Tibial nerve (tissue), 4 donors: ENCODE results near the gene YIF1A. TPM values are rescaled to one million over a fixed set of nuclear protein-coding genes. Genes with fewer than 3 reads are reported as not detected.

Source experiments
- DNase-seq, 2 donors: peaks; one replicate each; pipeline ENCODE4 v3.0.0-alpha.2; 2019; ENCODE audit warnings: low spot score in 2 of 2
- H3K27ac ChIP-seq, 4 donors: fragments of 200-600 bp; sonication (generic) in 3 of 4; one replicate each; pipeline ENCODE4 v1.5.1; 2017 to 2019; ENCODE audit warnings: mild to moderate bottlenecking in 1 of 4
- H3K27me3 ChIP-seq, 2 donors: fragments of 200-600 bp; sonication (generic) in 1 of 2; one replicate each; pipeline versions ENCODE4 v1.5.1 to v1.6.0; 2017 to 2019
- H3K36me3 ChIP-seq, 3 donors: fragments of 200-600 bp; sonication (generic); one replicate each; pipeline ENCODE4 v1.5.1; 2018 to 2019
- H3K4me1 ChIP-seq, 4 donors: fragments of 200-600 bp; sonication (generic) in 3 of 4; one replicate each; pipeline ENCODE4 v1.5.1; 2017 to 2019
- H3K4me3 ChIP-seq, 4 donors: fragments of 200-600 bp; sonication (generic) in 3 of 4; one replicate each; pipeline ENCODE4 v1.5.1; 2017 to 2019; ENCODE audit warnings: mild to moderate bottlenecking in 1 of 4, moderate library complexity in 1 of 4
- H3K9me3 ChIP-seq, 4 donors: fragments of 200-600 bp; sonication (generic) in 3 of 4; one replicate each; pipeline ENCODE4 v1.5.1; 2017 to 2019
- CTCF ChIP-seq, 5 experiments: fragments of 200-600 bp in 3 of 5; fragments of 450-650 bp in 2 of 5; sonication (generic) in 3 of 5; IDR thresholded peaks; one replicate each; pipeline ENCODE4 v1.5.1; 2016 to 2019; ENCODE audit warnings: antibody characterized with exemption in 5 of 5, mild to moderate bottlenecking in 3 of 5, moderate library complexity in 2 of 5
- EP300 ChIP-seq, 2 donors: sonication (generic); formaldehyde crosslinking; IDR thresholded peaks; one replicate each; pipeline ENCODE4 v1.6.1; 2017; ENCODE audit warnings: antibody characterized with exemption in 2 of 2, mild to moderate bottlenecking in 1 of 2
- POLR2A ChIP-seq, 2 donors: fragments of 450-650 bp; IDR thresholded peaks; one replicate each; pipeline ENCODE4 v1.6.1; 2017; ENCODE audit warnings: antibody characterized with exemption in 2 of 2, mild to moderate bottlenecking in 2 of 2, moderate library complexity in 2 of 2
- WGBS, 2 donors: methylation state at CpG; one replicate each; pipeline ENCODE4 v1.1.5; 2018; 5-methylcytosine and 5-hydroxymethylcytosine counted together
- total RNA-seq, 4 donors: library from RNA; depleted of rRNA; stranded (reverse); fragments of >200 nt; gene quantifications; one replicate each; pipeline ENCODE4 v1.1.0, GENCODE V29; 2016

The YIF1A gene
- total RNA-seq, 4 donors from 2014 or later = 76.0 to 143 (median 90.6) TPM

GRCh38 chr11:66328302-66329144 is 39.6 kb upstream of the YIF1A start:
- peak overlapping the region in 2 of 4 donors; percentile 15 for H3K27ac ChIP-seq
- peak; percentile 65 to 80 for DNase-seq

GRCh38 chr11:66328031-66328301 is 39.0 kb upstream of the YIF1A start:
- no peak overlapping the region for H3K4me3 ChIP-seq
- peaks cover 0 to 61% (median 33%) of the 10 kb centered on the region in 4 donors for H3K4me1 ChIP-seq
- H3K9me3 ChIP-seq = no peaks in the 10 kb centered on the region
- TF ChIP-seq EP300 (IDR thresholded peaks at IDR 0.05) (no peak), CTCF (IDR thresholded peaks at IDR 0.05) (no peak), POLR2A (IDR thresholded peaks at IDR 0.05) (no peak)
- peak overlapping the region in 2 of 4 donors; percentile 15 for H3K27ac ChIP-seq
- peaks cover 0 to 18% (median 0%) of the 10 kb centered on the region in 3 donors for H3K36me3 ChIP-seq
- WGBS, 2 donors = 48 to 50% methylated on average over 3 of the region's 3 CpGs
- no peak for DNase-seq
- H3K27me3 ChIP-seq = no peaks in the 10 kb centered on the region

More at GRCh38 chr11:66328302-66329144, 39.6 kb upstream of the YIF1A start:
- no peaks in the 10 kb centered on the region for H3K27me3 ChIP-seq
- TF ChIP-seq POLR2A (IDR thresholded peaks at IDR 0.05) (no peak), EP300 (IDR thresholded peaks at IDR 0.05) (peak in 1 of 2 donors; percentile 54), CTCF (IDR thresholded peaks at IDR 0.05) (peak; percentile 91 to 99 (median 93))
- no peaks in the 10 kb centered on the region for H3K9me3 ChIP-seq
- H3K36me3 ChIP-seq = peaks cover 0 to 23% (median 0%) of the 10 kb centered on the region in 3 donors
- H3K4me1 ChIP-seq = peaks cover 0 to 56% (median 33%) of the 10 kb centered on the region in 4 donors
- H3K4me3 ChIP-seq = no peak overlapping the region
- 6 to 8% methylated on average over 19 of the region's 19 CpGs for WGBS, 2 donors

GRCh38 chr11:66327171-66328030 is 38.5 kb upstream of the YIF1A start:
- H3K27me3 ChIP-seq = no peaks in the 10 kb centered on the region
- no peak for DNase-seq
- no peaks in the 10 kb centered on the region for H3K9me3 ChIP-seq
- H3K4me3 ChIP-seq = no peak overlapping the region
- TF ChIP-seq CTCF (IDR thresholded peaks at IDR 0.05) = no peak
- TF ChIP-seq POLR2A (IDR thresholded peaks at IDR 0.05) = no peak
- TF ChIP-seq EP300 (IDR thresholded peaks at IDR 0.05) = no peak
- WGBS, 2 donors = 63 to 64% methylated on average over 6 to 10 of the region's 10 CpGs
- peaks cover 0 to 67% (median 33%) of the 10 kb centered on the region in 4 donors for H3K4me1 ChIP-seq
- H3K27ac ChIP-seq = peak overlapping the region; percentile 56 to 80 (median 74)
- H3K36me3 ChIP-seq = peaks cover 0 to 12% (median 0%) of the 10 kb centered on the region in 3 donors

- H3K27me3 ChIP-seq = no peaks in the 10 kb centered on the region
- DNase-seq = peak in 1 of 2 donors; percentile 31
- peak overlapping the region; percentile 56 to 80 (median 74) for H3K27ac ChIP-seq
- H3K4me3 ChIP-seq = no peak overlapping the region
- H3K36me3 ChIP-seq = peaks cover 0 to 3% (median 0%) of the 10 kb centered on the region in 3 donors
- no peaks in the 10 kb centered on the region for H3K9me3 ChIP-seq
- H3K4me1 ChIP-seq = peaks cover 0 to 76% (median 34%) of the 10 kb centered on the region in 4 donors
- no peak for TF ChIP-seq CTCF (IDR thresholded peaks at IDR 0.05)
- TF ChIP-seq EP300 (IDR thresholded peaks at IDR 0.05) = no peak
- no peak for TF ChIP-seq POLR2A (IDR thresholded peaks at IDR 0.05)
- WGBS, 2 donors = 14 to 18% methylated on average over 15 to 21 of the region's 21 CpGs
Observed at GRCh38 chr11:66326261-66327111, 37.5 kb upstream of the YIF1A start.
